NCI-H82 treated with DMSO at 0.1 percent for 48 hours (cell line): Measurements from ENCODE around the gene RPH3AL.

Experiments
- DNase-seq: peaks from one replicate; lab custom pipeline; 2025; ENCODE audit not compliant: unreplicated experiment; lab: John Stamatoyannopoulos, UW

RPH3AL gene

DNA sequence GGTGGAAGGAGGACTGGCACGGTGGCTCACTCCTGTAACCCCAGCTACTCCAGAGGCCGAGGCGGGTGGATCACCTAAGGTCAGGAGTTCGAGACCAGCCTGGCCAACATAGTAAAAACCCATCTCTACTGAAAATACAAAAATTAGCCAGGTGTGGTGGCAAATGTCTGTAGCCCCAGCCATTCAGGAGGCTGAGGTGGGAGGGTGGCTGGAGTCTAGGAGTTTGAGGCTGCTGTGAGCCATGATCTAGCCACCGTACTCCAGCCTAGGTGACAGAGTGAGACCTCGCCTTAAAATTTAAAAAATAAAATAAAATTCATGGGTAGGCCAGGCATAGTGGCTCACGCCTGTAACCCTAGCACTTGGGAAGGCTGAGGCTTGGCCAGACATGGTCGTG lies 1.2 kb upstream of the RPH3AL start:
- DNase-seq = no peak

DNA sequence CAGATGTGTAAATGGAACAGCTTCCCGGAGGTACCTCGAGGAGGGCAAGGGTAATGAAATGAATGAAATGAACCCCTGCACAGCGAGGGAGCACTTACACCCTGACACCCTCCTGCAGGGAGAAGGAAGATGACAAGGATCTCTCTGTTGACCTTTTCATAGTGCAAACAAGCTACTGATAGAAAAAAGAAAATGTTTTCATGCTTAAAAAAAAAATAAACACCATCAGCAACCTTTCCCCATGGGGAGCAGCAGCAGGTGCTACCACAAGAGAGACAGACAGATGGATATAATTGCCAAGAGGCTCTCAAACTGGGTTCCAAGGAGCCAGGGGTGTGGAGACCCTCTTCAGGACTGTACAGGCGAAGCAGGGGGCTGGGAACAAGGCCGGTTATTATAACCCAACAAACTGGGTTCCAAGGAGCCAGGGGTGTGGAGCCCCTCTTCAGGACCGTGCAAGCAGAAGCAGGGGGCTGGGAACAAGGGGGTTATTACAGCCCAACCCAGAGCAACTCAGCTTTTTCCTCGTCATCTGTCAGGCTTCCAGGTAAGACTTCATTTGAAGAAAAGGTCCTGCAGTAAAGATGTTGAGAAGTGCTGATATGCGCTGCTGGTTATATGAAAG lies 718 bp upstream of the RPH3AL start:
- DNase-seq = no peak

DNA sequence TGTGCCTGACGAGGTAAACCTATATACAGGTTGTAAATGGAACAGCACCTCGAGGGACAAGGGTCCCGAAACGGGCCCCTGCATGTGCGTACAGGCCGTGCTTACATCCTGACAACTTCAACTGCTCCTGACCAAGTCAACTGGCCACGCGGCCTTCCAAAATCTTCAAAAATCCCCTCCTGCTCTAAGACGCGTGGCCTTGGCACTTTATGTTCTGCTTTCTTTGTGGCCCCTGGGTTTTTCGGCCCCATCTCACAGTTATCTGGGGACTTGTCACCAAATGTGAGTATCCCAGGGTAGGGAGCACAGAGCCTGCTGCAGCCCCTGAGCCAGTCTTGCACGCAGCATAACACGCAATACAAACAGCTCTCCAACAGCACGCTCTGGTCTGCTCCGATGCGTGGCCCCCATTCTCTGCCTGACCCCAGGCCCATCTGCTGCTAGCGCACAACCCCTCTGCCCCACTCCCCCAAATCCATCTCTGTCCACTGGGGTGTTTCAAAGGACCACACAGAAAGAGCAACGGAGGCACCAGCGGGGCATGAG lies 659 bp downstream of the RPH3AL start:
- DNase-seq = peak; percentile 20

DNA sequence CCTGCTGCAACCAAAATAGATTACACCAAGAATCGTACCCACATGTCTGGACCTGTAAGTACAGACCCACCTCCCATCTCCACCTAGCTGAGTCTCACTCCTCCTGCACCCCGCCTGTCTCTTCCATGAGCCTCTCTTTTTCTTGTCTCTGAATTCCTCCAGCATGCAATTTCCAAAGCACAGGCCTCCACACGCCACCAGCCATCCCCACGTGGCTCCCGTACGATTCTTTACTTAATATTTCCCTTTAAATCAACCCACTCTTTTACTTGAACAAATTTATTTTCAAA lies 1.2 kb downstream of the RPH3AL start:
- DNase-seq = no peak

DNA sequence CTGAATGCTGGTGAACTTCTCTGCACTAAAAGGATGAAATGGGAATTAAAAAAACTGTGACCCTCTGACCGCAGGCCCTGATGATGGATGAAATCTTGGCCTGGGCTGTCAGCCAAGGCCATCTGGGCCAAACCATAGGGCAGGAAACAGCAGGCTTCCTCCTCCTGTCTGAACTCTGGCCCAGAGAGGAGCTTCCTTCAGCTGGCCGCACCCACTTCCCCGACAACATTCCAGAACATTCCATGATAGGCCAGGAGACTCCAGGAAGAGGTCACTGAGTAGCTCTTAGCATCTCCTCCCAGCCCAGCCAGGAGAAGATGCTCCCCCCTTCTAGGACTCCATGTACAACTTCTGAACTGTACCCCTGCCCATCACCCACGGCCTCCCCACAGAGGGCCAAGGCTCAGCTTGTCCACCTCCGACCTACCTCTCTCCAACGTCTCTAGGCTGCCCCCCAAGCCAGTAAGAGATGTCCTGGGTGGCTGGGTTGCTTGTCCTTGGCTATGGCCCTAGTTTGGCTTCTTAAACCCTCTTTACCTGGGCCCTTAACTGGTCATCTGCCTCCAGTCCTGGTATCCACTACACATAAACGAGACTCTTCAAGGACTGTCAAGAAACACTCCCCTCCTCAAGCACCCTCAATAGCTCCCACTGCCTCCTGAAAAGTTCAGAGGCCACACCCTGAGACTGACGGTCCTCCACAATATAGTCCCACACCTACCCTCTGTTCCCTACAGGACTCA lies 1.7 kb downstream of the RPH3AL start:
- DNase-seq = no peak

DNA sequence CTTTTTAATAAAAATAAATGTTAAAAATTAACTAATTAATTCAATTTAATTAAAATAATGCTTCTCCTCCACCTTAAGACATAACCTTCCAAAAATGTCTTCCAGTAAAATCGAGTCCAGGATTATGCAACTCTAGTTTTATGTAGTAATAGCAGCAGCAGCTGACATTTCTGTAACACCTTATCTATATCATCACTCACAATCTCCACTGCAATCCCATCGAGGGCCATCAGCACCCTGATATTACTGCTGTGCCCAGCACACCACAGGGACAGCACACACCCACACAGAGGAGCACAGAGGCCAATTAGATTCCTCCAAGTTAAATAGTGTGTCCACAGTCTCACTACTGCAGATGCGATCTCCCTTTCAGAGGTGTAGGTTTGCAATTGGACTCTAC lies 2.9 kb downstream of the RPH3AL start:
- DNase-seq = no peak

DNA sequence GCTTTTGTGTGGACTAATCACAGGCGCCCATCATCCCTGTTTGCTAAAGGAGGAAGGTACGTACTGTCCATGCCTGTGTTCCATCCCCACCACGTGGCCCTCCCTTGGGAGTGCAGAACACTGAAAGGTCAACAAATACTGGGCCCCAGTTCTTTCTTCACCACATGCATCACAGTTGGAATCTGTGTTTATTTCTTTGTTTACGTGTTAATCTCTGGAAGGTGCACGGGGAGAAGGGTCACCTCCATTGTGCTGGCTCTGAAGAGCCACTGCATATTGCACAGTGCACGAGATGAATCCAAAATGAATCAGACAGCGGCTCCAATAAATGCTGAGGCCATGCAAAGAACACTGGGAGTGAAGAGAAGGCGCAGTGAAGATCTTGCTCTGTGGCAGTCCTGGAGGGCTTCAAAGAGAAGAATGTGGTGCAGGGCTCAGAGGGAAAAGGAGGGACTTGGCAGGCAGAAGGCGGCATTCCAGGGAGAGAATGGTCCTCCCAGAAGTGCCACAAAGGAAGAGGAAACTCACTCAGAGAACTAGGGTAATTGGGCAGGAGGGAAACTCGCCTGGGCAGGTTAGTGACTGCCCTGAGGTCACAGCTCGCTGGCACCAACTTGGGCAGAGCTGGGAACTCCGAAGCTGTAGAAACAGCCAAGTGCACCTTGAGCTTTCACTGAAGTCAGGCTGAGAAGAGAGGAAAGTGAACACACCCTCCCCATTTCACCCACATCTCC lies 3.7 kb downstream of the RPH3AL start:
- no peak for DNase-seq

DNA sequence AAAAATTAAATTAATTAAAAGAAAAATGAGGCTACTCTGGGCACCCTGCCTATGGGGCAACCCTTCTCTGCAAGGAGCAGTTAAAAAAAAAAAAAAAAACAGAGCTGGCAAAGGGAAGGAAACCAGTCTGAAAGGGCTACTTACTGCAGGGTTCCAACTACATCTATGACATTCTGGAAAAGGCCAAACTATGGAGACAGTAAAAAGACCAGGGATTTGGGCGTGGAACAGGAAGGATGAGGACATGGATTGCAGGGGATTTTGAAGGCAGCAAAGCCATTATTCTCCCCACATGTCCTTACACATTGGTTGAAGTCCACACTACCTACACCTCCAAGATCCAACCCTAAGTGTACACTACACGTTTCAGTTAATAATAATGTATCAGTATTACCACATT lies 4.6 kb downstream of the RPH3AL start:
- DNase-seq = no peak

DNA sequence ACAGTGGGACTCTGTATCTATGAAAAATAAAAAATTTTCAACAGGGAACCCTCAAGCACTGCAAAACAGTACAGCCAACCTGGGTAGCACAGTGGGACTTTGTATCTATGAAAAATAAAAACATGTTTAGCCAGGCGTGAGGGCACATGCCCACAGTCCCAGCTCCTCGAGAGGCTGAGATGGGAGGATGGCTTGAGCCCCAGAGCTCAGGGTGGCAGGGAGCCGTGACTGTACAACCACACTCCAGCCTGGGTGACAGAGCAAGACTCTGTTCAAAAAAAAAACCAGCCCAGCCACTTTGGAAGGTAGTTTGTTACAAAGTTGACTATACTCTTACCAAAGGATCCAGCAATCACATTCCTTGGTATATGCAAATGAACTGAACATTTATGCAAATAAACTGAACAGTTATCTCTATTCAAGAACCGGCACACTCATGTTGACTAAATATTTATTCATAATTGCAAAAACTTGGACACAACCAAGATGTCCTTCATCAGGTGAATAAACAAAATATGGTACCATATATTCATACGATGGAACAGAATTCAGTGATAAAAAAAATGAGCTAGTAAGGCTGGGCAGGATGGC lies 5.2 kb downstream of the RPH3AL start:
- DNase-seq = no peak

DNA sequence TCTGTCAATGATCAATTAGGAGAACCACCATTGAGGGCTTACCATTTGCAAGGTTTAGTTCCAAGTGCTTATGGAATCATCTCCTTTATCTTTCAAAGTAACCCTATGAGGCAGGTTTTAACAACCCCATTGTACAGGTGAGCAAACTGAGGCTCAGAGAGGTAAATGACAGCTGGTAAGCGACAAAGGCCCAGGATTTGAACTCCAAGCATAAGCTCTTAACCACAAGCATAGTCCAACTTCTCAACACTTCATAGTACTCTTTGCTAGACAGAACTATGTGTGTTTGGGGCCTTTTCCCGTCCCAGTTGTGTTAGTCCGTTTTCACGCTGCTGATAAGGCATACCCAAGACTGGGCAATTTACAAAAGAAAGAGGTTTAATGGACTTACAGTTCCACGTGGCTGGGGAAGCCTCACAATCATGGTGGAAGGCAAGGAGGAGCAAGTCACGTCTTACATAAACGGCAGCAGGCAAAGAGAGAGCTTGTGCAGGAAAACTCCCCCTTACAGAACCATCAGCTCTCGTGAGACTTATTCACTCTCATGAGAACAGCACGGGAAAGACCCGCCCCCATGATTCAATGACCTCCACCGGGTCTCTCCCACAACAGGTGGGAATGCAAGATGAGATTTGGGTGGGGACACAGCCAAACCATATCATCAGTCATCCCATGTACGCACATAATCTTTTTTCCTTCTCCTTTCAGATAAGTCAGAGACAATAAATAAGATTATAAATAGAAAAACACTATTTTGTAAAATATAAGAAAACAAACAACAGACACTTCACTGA lies 6.4 kb downstream of the RPH3AL start:
- no peak for DNase-seq

DNA sequence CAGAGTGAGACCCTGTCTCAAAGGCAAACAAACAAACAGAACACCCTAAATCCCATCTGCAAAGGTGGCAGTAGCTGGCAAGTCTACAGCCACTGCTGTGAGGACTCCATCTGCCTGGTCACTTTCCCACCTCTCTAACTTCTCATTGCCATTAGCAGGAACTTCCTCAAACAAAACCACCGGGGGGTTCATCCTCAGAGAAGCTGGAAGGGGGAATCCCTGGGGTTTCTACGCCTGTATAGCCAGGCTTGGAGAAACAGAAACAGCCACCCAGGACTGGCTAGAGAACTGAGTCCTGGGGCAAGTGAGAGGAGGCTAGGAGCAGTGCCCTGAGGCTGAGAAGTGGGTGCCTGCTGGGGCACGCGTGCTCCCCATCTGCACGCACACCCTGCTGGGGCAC lies 7.3 kb downstream of the RPH3AL start:
- no peak for DNase-seq

DNA sequence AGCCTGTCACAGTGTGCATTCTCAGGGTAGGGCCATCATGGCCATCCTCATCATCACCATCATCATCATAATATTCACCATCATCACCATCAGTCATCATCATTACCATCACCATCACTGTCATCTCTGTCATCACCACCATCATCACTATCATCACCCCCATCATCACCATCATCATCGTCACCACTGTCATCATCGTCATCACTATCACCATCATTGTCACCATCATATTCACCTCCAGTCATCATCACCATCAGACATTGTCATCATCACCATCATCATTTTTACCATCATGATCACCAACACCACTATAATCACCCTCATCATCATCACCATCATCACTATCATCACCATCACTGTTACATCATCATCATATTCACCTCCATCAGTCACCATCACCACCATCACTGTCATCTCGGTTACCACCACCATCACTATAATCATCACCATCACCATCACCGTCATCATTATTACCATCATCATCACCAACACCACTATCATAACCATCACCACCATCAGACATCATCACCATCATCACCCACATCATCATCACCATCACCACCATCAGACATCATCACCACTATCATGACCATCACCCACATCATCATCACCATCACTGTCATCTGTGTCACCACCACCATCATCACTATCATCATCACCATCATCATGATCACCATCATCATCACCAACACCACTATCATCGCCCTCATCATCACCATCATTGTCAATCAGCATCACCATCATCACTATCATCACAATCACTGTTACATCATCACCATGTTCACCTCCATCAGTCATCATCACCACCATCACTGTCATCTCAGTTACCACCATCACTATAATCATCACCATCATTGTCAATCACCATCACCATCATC lies 8.5 kb downstream of the RPH3AL start:
- no peak for DNase-seq

DNA sequence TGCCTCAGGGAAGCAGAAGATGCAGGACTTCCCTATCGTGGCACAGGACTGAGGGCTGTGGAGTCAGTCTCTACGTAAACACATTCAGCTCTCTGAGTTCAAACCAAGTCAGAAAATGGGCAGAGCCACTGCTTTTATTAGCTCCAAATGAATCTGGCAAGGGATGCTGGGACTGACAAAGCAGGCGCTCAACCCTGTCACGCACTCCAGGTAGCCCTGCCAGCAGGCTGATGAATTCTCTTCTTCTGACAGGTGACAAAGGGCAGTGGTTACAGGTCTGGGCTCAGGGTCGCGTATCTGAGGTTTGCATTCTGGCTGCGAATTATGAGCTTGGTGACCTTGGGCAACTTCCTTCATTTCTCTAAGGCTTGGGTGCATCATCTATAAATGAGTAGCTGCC lies 9.4 kb downstream of the RPH3AL start:
- no peak for DNase-seq

DNA sequence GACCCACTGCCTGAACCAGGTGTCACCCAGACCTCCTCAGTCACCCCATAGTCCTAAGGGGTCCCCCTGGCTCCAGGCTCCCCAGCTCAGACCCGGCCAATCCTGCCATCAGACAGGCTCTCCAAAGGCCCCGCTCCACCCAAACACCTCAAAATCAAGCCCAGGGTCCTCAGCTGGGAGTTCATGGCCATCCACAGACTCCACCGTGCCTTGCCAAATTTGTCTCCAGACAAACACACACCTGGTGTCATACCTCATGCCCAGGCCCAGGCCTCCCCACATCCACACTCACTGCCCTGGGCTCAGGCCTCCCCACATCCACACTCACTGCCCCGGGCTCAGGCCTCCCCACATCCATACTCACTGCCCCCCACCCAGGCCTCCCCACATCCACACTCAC lies 12.5 kb downstream of the RPH3AL start:
- DNase-seq = no peak

DNA sequence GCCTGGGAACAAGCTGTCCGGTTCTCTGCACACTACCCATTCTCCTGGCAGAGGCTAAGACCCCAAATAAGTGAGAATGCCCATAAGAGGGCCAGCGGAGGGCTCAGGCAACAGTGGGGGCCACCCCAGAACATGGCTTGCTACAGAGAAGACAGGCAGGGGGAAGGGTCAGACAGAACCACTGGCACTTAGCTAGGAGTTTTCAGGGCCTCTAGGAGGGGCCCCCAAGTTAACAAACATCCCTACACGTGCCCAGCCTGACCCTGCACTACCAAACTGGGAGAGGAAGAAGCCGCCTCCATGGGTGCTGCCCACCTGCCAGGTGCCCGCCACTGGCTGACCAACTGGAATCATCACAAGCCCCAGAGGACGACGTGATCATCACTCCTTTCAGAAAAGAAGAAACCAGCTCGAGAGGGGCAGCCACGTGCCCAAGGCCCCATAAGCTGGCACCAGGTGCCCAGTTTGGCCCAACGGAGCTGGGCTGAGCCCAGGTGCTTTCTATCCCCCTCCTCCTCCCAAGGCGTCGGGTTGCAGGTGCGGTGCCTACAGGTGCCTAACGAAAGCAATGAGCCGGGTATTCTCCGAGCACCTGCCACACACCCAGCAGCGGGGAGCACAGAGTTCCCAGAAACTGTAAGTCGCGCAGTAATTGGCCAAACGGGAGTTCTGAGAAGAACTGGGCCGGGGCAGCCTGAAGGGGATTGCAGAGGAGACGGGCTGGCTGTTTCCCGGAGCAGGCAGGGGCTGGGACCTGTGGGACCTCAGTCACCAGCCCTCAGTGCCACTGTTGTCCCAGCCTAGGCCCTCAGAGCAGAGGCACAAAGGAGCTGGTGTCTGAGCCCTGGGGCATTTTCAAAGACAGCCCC lies 13.2 kb downstream of the RPH3AL start:
- DNase-seq = no peak

DNA sequence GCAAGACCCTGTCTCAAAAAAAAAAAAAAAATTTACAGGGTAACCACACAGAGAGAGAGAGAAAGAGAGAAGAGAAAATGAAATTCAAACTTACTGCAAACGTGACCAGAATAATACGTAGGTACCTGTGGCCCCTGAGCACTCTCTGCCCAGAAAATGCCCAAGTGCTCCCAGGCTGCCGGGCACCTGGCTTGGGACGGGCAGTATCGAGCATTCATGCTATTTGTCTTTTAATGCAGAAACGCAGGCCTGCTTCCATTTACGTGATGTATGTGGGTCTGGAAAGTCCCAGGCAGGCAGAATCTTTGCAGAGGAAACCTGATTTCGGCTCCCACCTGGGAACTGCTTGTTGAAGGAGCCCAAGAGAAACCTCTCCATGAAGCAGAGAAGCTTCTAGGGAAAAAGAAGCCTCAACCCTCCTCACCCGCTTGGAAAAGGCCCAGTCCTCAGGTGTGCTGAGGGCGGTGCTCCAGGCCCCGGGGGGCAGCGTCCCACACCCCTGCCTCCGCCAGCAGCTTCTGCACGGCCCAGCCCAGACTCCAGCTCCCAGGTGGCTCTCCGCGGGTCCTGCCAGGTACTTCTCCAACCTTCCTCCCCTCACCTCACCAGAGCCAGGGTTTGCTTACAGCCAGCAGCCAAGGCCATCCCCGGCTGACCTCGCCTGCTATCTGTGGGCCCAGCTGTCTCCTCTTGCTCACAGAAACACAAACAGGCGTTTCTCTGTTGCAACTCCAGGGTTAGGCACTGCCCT lies 14.0 kb downstream of the RPH3AL start:
- DNase-seq = no peak

DNA sequence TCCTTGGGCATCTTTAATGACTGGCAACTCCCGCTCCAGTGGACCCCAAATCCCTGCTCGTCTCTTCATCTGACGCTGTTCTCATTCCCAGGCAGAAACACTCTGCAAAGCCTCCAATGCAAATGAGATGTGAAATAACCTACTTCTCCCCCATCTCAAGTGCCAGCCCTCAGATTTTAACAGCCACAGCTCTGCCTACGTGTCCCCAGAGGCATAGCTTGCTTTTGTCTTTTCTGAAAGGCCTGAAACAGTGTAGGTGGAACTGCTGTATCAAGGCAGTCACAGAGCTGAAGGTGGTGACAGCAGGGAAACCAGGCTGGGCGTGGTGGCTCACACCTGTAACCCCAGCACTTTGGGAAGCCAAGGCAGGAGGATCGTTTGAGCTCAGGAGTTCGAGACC lies 14.7 kb downstream of the RPH3AL start:
- no peak for DNase-seq

DNA sequence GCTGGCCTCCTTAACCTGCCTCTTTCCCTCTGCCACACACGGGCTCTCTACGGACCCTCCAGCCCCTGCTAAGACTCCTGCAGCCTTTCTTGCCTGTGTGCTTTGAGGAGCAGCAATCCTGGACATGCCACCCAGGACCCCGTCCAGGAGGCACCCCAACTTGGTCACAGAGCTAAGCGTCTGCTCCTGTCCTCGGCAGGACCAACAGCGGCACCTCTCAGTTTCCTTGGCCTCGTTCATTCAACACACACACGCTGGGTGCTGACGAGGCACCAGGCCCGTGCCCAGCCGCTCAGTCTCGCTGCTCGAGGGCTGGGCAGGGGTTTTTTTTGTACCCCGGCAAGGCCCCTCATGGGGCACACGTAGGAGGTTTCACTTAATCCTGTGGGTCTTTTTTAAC lies 15.2 kb downstream of the RPH3AL start:
- DNase-seq = no peak
